T-helper 2 cell treated with Interferon-gamma antibody and Interleukin-4, amounts not matched to agents 5 μg/mL and 100 μg/mL, for 36 hours (primary cell): ENCODE measurements around the gene QRFPR.

Experiments used
- DNase-seq: peaks from one replicate; pipeline ENCODE4 v3.0.0; 2021; ENCODE audit warnings: low spot score
- H3K27ac Mint-ChIP-seq: one replicate; pipeline ENCODE4 v1.8.0; 2021; ENCODE audit warnings: mild to moderate bottlenecking, mixed read lengths
- H3K27me3 Mint-ChIP-seq: one replicate; pipeline ENCODE4 v1.8.0; 2021; ENCODE audit warnings: low read depth, mixed read lengths
- H3K36me3 Mint-ChIP-seq: one replicate; pipeline ENCODE4 v1.8.0; 2021; ENCODE audit warnings: low read depth, mixed read lengths
- H3K4me1 Mint-ChIP-seq: one replicate; pipeline ENCODE4 v1.8.0; 2021; ENCODE audit warnings: low read depth, mixed read lengths
- H3K4me3 Mint-ChIP-seq: one replicate; pipeline ENCODE4 v1.8.0; 2022; ENCODE audit warnings: mild to moderate bottlenecking, moderate library complexity, mixed read lengths
- H3K9me3 Mint-ChIP-seq: one replicate; pipeline ENCODE4 v1.8.0; 2021; ENCODE audit warnings: mixed read lengths

The QRFPR gene

DNA sequence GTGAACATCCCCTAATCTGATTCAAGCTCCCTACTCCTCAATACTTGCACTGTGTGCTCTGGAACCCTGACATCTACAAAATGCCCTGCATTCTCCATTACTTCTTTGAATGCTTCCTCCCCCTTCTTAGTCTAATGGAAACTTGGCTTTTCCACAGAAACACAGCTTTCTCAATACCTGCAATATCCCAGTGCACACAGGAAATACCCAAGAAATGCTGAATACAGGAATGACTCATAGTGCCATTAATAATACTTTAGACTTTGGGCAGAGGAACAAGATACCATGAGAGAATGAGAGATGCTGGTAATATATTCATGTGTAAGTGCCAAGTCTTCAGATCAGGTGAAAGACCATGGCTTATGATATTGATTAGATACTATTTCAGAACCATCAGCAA lies 5.6 kb downstream of the QRFPR start:
- no peaks in the 10 kb centered on the region for H3K9me3 Mint-ChIP-seq
- H3K4me3 Mint-ChIP-seq, result no peak overlapping the region
- peaks cover 7% of the 10 kb centered on the region for H3K4me1 Mint-ChIP-seq
- H3K36me3 Mint-ChIP-seq, result no peaks in the 10 kb centered on the region
- peaks cover 41% of the 10 kb centered on the region for H3K27me3 Mint-ChIP-seq
- no peak overlapping the region for H3K27ac Mint-ChIP-seq
- no peak for DNase-seq

DNA sequence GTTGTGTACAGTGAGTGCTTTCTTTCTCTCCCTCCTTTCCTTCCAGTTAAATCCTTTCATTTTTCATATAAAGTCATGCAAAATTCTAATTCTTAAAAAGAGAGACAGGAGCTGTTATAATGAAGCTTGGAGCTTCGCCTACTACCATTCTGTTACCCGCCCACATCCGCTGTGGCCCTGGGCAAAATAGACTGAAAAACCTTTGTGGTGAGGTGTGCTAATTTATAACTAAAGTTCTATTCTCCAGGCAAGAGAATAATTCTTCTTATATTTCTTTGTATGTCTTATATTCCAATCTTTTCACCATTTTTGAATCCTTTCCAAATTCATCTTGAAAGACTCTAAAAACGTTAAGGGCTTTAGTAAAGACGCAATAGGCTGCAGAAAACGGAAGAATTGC lies 7.0 kb downstream of the QRFPR start:
- no peak for DNase-seq
- H3K4me1 Mint-ChIP-seq, result no peaks in the 10 kb centered on the region
- no peak overlapping the region for H3K27ac Mint-ChIP-seq
- peaks cover 27% of the 10 kb centered on the region for H3K27me3 Mint-ChIP-seq
- H3K36me3 Mint-ChIP-seq, result no peaks in the 10 kb centered on the region
- H3K4me3 Mint-ChIP-seq, result no peak overlapping the region
- no peaks in the 10 kb centered on the region for H3K9me3 Mint-ChIP-seq

DNA sequence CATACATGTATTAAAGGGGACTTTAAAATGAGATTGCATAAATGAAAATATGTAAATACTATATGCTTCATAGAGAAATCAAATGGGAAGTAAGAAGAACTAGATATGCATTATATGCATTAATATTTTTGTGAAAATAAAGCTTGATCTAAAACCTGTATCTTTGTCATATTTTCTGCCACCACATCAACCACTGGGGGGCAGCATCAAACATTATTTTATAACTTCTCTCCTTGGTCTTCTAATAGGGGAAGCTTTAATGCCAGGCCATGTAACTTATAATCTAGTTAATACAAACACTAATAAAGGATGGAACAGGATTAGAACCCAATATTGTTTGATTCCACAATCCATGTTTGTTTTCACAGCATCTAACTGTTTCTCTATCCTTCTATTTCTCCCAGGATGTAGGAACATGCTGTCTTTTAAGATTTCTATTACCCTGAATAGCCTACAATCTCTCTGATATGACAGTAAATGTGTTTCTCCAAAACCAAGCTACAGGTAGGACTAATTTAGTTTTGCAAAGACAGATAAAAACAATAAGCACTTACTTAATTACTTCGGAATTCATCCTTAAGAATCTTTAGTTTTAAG lies 10.0 kb downstream of the QRFPR start:
- Mint-ChIP-seq H3K27ac (no peak overlapping the region), H3K4me1 (no peaks in the 10 kb centered on the region), H3K9me3 (no peaks in the 10 kb centered on the region), H3K27me3 (peaks cover 19% of the 10 kb centered on the region), H3K4me3 (no peak overlapping the region), H3K36me3 (no peaks in the 10 kb centered on the region)
- no peak for DNase-seq

DNA sequence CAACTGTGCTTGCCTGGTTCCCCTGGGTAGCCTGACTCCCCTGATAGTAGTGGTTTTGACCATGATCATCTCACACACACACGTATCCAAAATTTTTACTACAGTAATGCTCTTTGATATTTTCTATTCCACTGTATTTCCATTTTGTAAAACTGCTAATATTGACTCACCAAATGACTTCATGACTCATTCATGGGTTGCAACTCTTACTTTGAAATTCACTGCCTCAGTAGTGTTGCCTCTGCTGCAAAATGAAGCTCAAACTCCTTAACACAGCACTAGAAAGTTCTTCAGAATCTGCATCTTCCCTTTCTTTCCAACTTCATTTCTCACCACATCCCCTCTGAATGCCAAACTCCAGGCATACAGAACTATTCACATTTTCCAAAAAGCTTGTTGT lies 20.3 kb downstream of the QRFPR start:
- Mint-ChIP-seq H3K4me1 (peaks cover 3% of the 10 kb centered on the region), H3K36me3 (no peaks in the 10 kb centered on the region), H3K27ac (no peak overlapping the region), H3K9me3 (no peaks in the 10 kb centered on the region), H3K4me3 (no peak overlapping the region), H3K27me3 (peaks cover 10% of the 10 kb centered on the region)
- DNase-seq, result no peak

DNA sequence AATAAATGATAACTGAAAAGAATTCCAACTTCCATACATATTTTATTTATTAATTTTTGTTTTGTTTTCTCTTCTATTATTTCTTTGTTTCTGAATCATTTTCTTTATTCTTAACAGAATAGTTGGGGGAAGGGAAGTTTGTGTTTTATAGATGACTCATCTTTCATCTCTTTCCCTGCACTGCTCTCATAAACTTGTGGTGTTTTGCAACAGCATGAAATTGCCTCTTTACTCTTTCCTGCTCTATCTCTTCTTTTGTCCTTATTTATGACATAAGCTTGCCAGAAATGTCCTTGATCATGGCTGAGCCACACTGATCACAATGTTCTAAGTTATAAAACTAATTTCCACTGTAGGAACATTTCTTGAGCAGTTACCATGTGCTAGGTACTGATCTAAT lies 22.3 kb downstream of the QRFPR start:
- H3K4me1 Mint-ChIP-seq, result peaks cover 3% of the 10 kb centered on the region
- DNase-seq, result no peak
- no peaks in the 10 kb centered on the region for H3K36me3 Mint-ChIP-seq
- H3K27ac Mint-ChIP-seq, result no peak overlapping the region
- peaks cover 26% of the 10 kb centered on the region for H3K27me3 Mint-ChIP-seq
- peaks cover 11% of the 10 kb centered on the region for H3K9me3 Mint-ChIP-seq
- no peak overlapping the region for H3K4me3 Mint-ChIP-seq

DNA sequence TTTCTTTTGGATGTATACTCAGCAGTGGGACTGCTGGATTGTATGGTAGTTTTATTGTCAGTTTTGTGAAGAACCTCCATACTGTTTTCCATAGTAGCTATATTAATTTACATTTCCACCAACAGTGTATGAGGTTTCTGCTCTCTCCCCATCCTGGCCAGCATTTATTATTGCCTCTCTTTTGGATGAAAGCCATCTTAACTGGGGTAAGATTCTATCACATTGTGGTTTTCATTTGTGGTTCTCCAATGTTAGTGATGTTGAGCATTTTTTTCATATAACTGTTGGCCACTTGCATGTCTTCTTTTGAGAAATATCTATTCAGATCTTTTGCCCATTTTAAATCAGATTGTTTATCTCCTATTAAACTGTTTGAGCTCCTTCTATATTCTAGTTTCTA lies 27.6 kb downstream of the QRFPR start:
- Mint-ChIP-seq H3K27ac (no peak overlapping the region), H3K4me3 (no peak overlapping the region), H3K9me3 (peaks cover 11% of the 10 kb centered on the region), H3K4me1 (no peaks in the 10 kb centered on the region), H3K27me3 (peaks cover 36% of the 10 kb centered on the region), H3K36me3 (no peaks in the 10 kb centered on the region)
- no peak for DNase-seq

DNA sequence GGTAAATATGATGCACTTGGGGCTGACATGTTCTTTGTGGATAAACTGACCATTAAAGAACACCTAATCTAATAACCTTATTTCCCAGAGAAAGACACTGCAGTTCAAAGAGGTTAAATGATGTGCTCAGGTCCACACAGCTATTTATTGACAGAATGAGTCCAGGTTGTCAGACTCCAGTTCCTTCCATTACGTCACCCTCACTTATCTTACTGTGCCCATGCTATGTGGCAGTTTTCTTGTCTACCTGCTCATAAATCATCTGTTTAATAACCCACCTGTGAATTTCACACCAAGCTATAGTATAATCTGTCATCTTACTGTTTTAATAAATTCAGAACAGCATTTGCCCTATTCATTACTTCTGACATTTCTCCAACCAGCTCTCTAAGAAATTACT lies 36.7 kb downstream of the QRFPR start:
- Mint-ChIP-seq H3K36me3 (no peaks in the 10 kb centered on the region), H3K27ac (no peak overlapping the region), H3K4me1 (no peaks in the 10 kb centered on the region), H3K9me3 (no peaks in the 10 kb centered on the region), H3K4me3 (no peak overlapping the region), H3K27me3 (peaks cover 18% of the 10 kb centered on the region)
- DNase-seq, result no peak

DNA sequence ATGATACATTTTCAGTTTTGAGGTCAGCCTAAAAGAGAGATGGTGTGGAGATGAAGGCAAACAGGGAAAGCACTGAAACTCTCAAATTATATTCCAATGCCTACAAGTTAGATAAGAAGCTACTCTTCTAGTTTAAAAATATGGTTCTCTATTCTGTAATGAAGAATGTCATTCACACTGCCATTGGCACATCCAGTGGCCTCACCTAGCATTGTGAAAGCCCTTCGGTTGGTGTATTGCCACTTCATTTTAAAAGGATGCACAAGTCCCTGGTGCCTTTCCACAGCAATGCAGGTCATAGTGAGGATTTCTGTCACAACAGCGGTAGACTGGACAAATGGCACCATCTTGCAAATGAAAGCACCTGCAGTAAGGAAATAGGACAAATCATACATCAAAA lies 40.6 kb downstream of the QRFPR start:
- Mint-ChIP-seq H3K4me3 (no peak overlapping the region), H3K27ac (no peak overlapping the region), H3K36me3 (no peaks in the 10 kb centered on the region), H3K27me3 (peaks cover 6% of the 10 kb centered on the region), H3K9me3 (no peaks in the 10 kb centered on the region), H3K4me1 (no peaks in the 10 kb centered on the region)
- no peak for DNase-seq

DNA sequence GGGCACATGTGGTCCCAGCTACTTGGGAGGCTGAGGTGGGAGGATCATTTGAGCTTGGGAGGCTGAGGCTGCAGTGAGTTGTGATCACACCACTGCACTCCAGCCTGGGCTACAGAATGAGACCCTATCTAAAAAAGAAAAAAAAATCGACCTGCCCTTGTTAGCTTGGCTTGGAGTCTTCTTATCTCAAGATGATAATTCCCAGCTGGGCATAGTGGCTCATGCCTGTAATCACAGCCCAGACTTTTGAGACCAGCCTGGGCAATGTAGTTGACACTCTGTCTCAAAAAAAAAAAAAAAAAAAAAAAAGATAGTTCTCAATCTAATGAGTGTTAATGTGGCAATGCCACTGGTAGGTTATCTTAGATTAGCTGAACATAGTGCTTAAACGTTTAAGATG lies 41.0 kb downstream of the QRFPR start:
- peaks cover 4% of the 10 kb centered on the region for H3K27me3 Mint-ChIP-seq
- H3K9me3 Mint-ChIP-seq, result no peaks in the 10 kb centered on the region
- no peak overlapping the region for H3K4me3 Mint-ChIP-seq
- H3K27ac Mint-ChIP-seq, result no peak overlapping the region
- no peak for DNase-seq
- H3K36me3 Mint-ChIP-seq, result no peaks in the 10 kb centered on the region
- H3K4me1 Mint-ChIP-seq, result no peaks in the 10 kb centered on the region

DNA sequence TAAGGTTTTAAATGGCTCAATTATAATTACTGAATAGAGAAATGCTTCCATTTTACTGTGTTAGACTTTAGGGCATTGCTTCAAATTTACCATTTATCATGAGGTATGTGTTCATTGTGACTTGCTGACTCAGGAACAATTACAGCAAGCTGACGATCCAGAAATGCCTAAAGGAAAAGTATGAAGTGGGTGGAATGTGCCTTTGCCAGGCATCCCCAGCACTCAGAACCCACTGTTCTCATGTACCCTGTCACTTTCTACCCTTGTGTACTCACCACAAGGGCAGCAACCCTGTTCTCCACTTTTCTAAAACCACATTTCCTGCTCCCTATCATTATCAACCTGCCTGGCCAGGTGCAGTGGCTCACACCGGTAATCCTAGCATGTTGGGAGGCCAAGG lies 41.5 kb downstream of the QRFPR start:
- DNase-seq, result no peak
- Mint-ChIP-seq H3K36me3 (no peaks in the 10 kb centered on the region), H3K4me1 (no peaks in the 10 kb centered on the region), H3K4me3 (no peak overlapping the region), H3K27me3 (peaks cover under 1% of the 10 kb centered on the region), H3K27ac (no peak overlapping the region), H3K9me3 (no peaks in the 10 kb centered on the region)

DNA sequence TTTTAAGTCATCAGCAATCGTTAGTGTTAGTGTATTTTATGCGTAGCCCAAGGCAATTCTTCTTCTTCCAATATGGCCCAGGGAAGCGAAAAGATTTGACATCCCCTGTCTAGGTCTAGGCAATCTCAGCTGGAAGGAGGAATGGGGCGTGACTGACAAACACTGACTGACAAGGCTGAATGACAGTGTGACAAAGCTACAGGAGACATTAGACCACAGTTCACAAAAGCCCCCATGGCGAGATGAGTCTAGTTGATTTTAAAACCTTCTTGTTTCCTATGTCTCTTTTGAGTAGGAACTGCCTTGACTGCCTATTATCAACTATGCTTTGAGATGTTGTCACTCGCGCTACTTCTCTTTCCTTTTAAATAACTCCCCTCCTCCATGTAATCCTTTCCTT lies 42.3 kb downstream of the QRFPR start:
- Mint-ChIP-seq H3K27ac (no peak overlapping the region), H3K36me3 (no peaks in the 10 kb centered on the region), H3K4me3 (no peak overlapping the region), H3K9me3 (no peaks in the 10 kb centered on the region), H3K4me1 (no peaks in the 10 kb centered on the region), H3K27me3 (peaks cover 2% of the 10 kb centered on the region)
- DNase-seq, result no peak

DNA sequence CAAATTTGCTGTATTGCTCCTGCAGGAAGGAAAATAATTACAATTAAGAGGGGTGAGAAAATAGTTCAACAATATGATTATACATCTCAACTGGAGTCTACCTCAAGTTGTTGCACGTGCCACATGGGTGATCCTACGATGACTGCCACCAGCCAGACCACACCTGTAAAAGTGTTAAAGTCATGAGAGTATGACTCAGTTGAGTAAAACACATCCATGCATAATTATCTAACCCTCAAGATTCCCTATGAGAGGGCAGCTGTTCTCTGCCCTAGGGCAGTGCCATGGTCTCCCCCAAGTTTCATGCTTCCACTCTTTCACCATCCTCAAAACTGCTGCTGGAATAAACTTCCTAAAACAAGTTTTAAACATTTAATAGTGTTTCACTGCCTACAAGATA lies 44.1 kb downstream of the QRFPR start:
- no peaks in the 10 kb centered on the region for H3K4me1 Mint-ChIP-seq
- H3K4me3 Mint-ChIP-seq, result no peak overlapping the region
- no peak for DNase-seq
- no peaks in the 10 kb centered on the region for H3K36me3 Mint-ChIP-seq
- no peak overlapping the region for H3K27ac Mint-ChIP-seq
- H3K9me3 Mint-ChIP-seq, result no peaks in the 10 kb centered on the region
- peaks cover 5% of the 10 kb centered on the region for H3K27me3 Mint-ChIP-seq

DNA sequence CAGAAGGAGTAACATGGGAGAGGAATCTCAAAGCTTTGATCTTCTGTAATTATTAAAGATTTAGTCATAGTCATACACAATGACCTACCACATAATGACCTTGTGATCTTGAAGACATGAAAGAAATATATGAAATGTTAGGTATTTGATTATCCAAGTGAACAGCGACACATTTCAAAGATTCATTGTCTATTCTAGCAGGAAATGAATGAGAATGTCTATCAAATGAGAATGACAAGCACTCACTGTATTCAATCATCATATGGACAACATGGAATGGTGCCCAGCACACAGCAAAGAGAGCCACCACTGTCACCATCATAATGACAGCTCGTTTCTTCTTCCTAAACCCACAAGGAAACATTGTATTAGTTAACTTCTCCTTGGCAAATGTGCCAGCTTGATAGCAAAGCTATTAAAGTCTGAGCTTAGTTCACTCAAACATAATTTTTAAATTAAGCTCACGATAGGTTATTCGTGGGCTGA lies 50.6 kb downstream of the QRFPR start:
- peaks cover 26% of the 10 kb centered on the region for H3K27me3 Mint-ChIP-seq
- no peak overlapping the region for H3K27ac Mint-ChIP-seq
- H3K36me3 Mint-ChIP-seq, result no peaks in the 10 kb centered on the region
- DNase-seq, result no peak
- no peaks in the 10 kb centered on the region for H3K9me3 Mint-ChIP-seq
- H3K4me3 Mint-ChIP-seq, result no peak overlapping the region
- no peaks in the 10 kb centered on the region for H3K4me1 Mint-ChIP-seq

DNA sequence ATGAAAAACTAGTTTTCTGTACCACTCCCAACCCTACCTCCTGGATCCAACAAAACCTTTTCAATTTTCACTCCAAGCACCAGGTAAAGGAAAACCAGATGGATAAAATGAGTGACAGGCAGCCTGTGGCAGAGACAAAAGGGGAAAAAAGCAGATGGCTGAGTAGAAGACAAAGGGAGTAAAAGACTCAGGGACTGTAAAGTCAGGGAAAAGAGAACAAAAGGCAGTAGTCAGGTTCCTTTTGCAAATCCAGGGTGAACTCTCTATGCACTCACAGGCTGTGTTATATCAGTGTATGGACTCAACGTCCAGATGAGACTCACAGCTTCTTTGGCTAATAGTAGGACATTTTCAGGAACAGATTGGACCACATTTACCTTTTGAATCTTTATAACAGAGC lies 54.2 kb downstream of the QRFPR start:
- Mint-ChIP-seq H3K9me3 (no peaks in the 10 kb centered on the region), H3K4me3 (no peak overlapping the region), H3K27ac (no peak overlapping the region), H3K36me3 (no peaks in the 10 kb centered on the region), H3K4me1 (no peaks in the 10 kb centered on the region), H3K27me3 (peaks cover 28% of the 10 kb centered on the region)
- DNase-seq, result no peak

DNA sequence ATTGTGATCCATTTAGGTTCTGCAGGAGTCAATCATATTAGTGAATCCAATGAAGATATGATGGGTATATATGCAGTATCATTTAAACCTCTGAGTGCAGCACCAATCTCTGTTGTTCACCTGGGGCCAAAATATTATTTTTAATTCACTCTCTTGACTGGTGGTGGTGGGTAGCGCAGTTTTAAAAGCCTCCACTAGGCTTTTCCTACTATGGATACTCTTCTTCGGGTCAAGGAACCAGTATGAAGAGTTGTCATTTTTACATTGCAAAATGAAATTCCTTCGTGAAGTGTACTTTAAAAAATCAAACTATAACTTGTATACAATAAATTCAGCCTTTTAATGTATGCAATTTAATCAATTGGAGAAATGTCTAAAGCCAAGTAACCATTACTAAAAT lies 56.5 kb downstream of the QRFPR start:
- H3K36me3 Mint-ChIP-seq, result no peaks in the 10 kb centered on the region
- no peaks in the 10 kb centered on the region for H3K9me3 Mint-ChIP-seq
- no peak overlapping the region for H3K27ac Mint-ChIP-seq
- H3K4me3 Mint-ChIP-seq, result no peak overlapping the region
- peaks cover 34% of the 10 kb centered on the region for H3K27me3 Mint-ChIP-seq
- DNase-seq, result no peak
- no peaks in the 10 kb centered on the region for H3K4me1 Mint-ChIP-seq
